Panc1 (cell line): ENCODE results near the gene DAAM2. TPM values are rescaled to one million over a fixed set of nuclear protein-coding genes. Genes with fewer than 3 reads are reported as not detected.

Source experiments
- ATAC-seq: fragments of 200-7000 bp; cut with Tn5 transposase; 2 replicates; pipeline ENCODE4 v1.9.1; 2020; ENCODE audit warnings: mild to moderate bottlenecking, moderate library complexity
- BruUV-seq: library from RNA; stranded (reverse); fragments of 400-500 nt; replicated peaks from 2 replicates; lab custom pipeline; 2021; lab: Mats Ljungman, UMichigan
- CTCF ChIA-PET: fragments of 300-600 bp; sonication (Branson Sonifier 250); formaldehyde crosslinking; loops from one replicate; lab custom pipeline; 2022; ENCODE audit warnings: antibody characterized with exemption; lab: Charles Lee
- POLR2A ChIA-PET: fragments of 300-600 bp; sonication (Branson Sonifier 250); formaldehyde crosslinking; loops from one replicate; lab custom pipeline; 2022; ENCODE audit warnings: antibody characterized with exemption; lab: Charles Lee
- DNase-seq: peaks from one replicate; pipeline ENCODE4 v3.0.0-alpha.2; 2010; ENCODE audit warnings: low read depth, low spot score
- H3K27ac ChIP-seq: 2 replicates; pipeline ENCODE4 v1.5.1; 2011; ENCODE audit warnings: mild to moderate bottlenecking, low read length, inconsistent platforms
- H3K27me3 ChIP-seq: fragments of 200-500 bp; sonication (Bioruptor generic); 2 replicates; pipeline ENCODE4 v1.6.0; 2014; ENCODE audit warnings: low read length, inconsistent platforms; ENCODE audit not compliant: control insufficient read depth, insufficient read depth
- H3K36me3 ChIP-seq: fragments of 200-500 bp; sonication (Bioruptor generic); 2 replicates; pipeline ENCODE4 v1.5.1; 2014; ENCODE audit warnings: inconsistent platforms, mild to moderate bottlenecking, low read length, moderate library complexity; ENCODE audit not compliant: control insufficient read depth, insufficient read depth
- H3K4me1 ChIP-seq: 2 replicates; pipeline ENCODE4 v1.5.1; 2011; ENCODE audit warnings: inconsistent platforms, mild to moderate bottlenecking, low read length, moderate library complexity; ENCODE audit not compliant: control insufficient read depth, insufficient read depth
- H3K4me3 ChIP-seq, 2 experiments: 2 replicates each; pipeline ENCODE4 v1.5.1; 2011 to 2012; ENCODE audit warnings: low read depth in 2 of 2, low read length in 2 of 2, mild to moderate bottlenecking in 2 of 2, inconsistent platforms in 1 of 2, moderate library complexity in 1 of 2
- H3K9me3 ChIP-seq: fragments of 200-500 bp; sonication (Bioruptor generic); 2 replicates; pipeline ENCODE4 v1.5.1; 2014; ENCODE audit warnings: low read depth, mild to moderate bottlenecking, inconsistent platforms, low read length, moderate library complexity; ENCODE audit not compliant: control insufficient read depth, insufficient read depth
- CTCF ChIP-seq: fragments of 450-650 bp; IDR thresholded peaks from 2 replicates; pipeline ENCODE4 v1.5.1; 2017; ENCODE audit warnings: mild to moderate bottlenecking
- POLR2AphosphoS5 ChIP-seq: IDR thresholded peaks from 2 replicates; pipeline ENCODE4 v1.6.1; 2012; ENCODE audit warnings: mild to moderate bottlenecking, low read depth, low read length, moderate library complexity
- SIN3A ChIP-seq: IDR thresholded peaks from 2 replicates; pipeline ENCODE4 v1.6.1; 2012; ENCODE audit warnings: low read depth, mild to moderate bottlenecking, low read length, moderate library complexity, borderline replicate concordance; ENCODE audit not compliant: insufficient read depth
- TCF7L2 ChIP-seq: IDR thresholded peaks from 2 replicates; pipeline ENCODE4 v1.6.1; 2011; ENCODE audit warnings: mild to moderate bottlenecking, low read depth, low read length, inconsistent platforms
- in situ Hi-C: cut with HindIII; loops from 2 replicates; pipeline ENCODE4 v1.10.0; 2016; ENCODE audit warnings: low sequenced_read_pairs, low pct_unique_long_range_greater_than_20kb
- intact Hi-C: fragments of 100-400 bp; cut with micrococcal nuclease; formaldehyde crosslinking; loops from one replicate; pipeline ENCODE4 v1.10.0; 2022; ENCODE audit not compliant: unreplicated experiment
- total RNA-seq: library from RNA; stranded (reverse); gene quantifications from one replicate; pipeline ENCODE4 v1.2.1, GENCODE V29; 2021; ENCODE audit not compliant: unreplicated experiment
- TF ChIP-seq, protein P1 (sequence below), 2 experiments: IDR thresholded peaks; 2 replicates each; pipeline ENCODE4 v1.6.1; 2011 to 2012; ENCODE audit warnings: low read depth in 2 of 2, control low read depth in 1 of 2, low read length in 1 of 2, mild to moderate bottlenecking in 1 of 2, moderate library complexity in 1 of 2; ENCODE audit not compliant: insufficient read depth in 1 of 2

DAAM2 gene
- total RNA-seq, 1 experiment from 2014 or later, result not detected

- no TSS peak for BruUV-seq
- POLR2A ChIA-PET, result no interaction called here
- no peak overlapping the region for H3K27ac ChIP-seq
- CTCF ChIA-PET, result no interaction called here
- TF ChIP-seq SIN3A (no peak), TCF7L2 (no peak), CTCF (no peak)
- no peaks in the 10 kb centered on the region for H3K36me3 ChIP-seq
- H3K9me3 ChIP-seq, result no peaks in the 10 kb centered on the region
- in situ Hi-C loops, result no loop called here
- ATAC-seq (no peak), DNase-seq (no peak)
- H3K27me3 ChIP-seq, result no peaks in the 10 kb centered on the region
- no peak overlapping the region for H3K4me3 ChIP-seq
- intact Hi-C loops, result no loop called here
- no peaks in the 10 kb centered on the region for H3K4me1 ChIP-seq
These were observed 133.7 kb downstream of the DAAM2 start for GRCh38 chr6:39925931-39926290.

- Histone ChIP-seq H3K4me1 (no peaks in the 10 kb centered on the region), H3K4me3 (no peak overlapping the region), H3K27ac (no peak overlapping the region), H3K36me3 (no peaks in the 10 kb centered on the region), H3K27me3 (no peaks in the 10 kb centered on the region), H3K9me3 (no peaks in the 10 kb centered on the region)
- TF ChIP-seq POLR2AphosphoS5 (no peak), SIN3A (no peak), CTCF (no peak), TCF7L2 (no peak)
- TF ChIP-seq, protein P1, sequence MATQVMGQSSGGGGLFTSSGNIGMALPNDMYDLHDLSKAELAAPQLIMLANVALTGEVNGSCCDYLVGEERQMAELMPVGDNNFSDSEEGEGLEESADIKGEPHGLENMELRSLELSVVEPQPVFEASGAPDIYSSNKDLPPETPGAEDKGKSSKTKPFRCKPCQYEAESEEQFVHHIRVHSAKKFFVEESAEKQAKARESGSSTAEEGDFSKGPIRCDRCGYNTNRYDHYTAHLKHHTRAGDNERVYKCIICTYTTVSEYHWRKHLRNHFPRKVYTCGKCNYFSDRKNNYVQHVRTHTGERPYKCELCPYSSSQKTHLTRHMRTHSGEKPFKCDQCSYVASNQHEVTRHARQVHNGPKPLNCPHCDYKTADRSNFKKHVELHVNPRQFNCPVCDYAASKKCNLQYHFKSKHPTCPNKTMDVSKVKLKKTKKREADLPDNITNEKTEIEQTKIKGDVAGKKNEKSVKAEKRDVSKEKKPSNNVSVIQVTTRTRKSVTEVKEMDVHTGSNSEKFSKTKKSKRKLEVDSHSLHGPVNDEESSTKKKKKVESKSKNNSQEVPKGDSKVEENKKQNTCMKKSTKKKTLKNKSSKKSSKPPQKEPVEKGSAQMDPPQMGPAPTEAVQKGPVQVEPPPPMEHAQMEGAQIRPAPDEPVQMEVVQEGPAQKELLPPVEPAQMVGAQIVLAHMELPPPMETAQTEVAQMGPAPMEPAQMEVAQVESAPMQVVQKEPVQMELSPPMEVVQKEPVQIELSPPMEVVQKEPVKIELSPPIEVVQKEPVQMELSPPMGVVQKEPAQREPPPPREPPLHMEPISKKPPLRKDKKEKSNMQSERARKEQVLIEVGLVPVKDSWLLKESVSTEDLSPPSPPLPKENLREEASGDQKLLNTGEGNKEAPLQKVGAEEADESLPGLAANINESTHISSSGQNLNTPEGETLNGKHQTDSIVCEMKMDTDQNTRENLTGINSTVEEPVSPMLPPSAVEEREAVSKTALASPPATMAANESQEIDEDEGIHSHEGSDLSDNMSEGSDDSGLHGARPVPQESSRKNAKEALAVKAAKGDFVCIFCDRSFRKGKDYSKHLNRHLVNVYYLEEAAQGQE (IDR thresholded peaks at IDR 0.05; ENCODE audit: insufficient read depth in 1 of 2, low read depth in 2 of 2, low read length in 1 of 2), result no peak
- no TSS peak for BruUV-seq
- in situ Hi-C loops (no loop called here), intact Hi-C loops (no loop called here)
- CTCF ChIA-PET, result no interaction called here
- POLR2A ChIA-PET, result no interaction called here
- ATAC-seq, result no peak
- DNase-seq, result no peak
These were observed 134.5 kb downstream of the DAAM2 start for GRCh38 chr6:39926668-39927067.
